Activated naive CD4-positive, alpha-beta T cell treated with anti-CD3 and anti-CD28 coated beads, Interleukin-2, amount 10 ng/mL, durations not matched to agents 7 days and 5 days (primary cell): Measurements from ENCODE around the gene SERPINB12.

ENCODE experiments used
- CTCF ChIA-PET: fragments of 350-600 bp; sonication (Branson Sonifier 250); formaldehyde crosslinking; loops from one replicate; lab custom pipeline; 2021; ENCODE audit warnings: antibody characterized with exemption; lab: Charles Lee
- DNase-seq: peaks from one replicate; pipeline ENCODE4 v3.0.0-alpha.2; 2020
- H3K27ac Mint-ChIP-seq: one replicate; pipeline ENCODE4 v1.8.0; 2021; ENCODE audit warnings: mild to moderate bottlenecking, moderate library complexity, mixed read lengths
- H3K27me3 Mint-ChIP-seq: one replicate; pipeline ENCODE4 v1.8.0; 2021; ENCODE audit warnings: mild to moderate bottlenecking, mixed read lengths
- H3K36me3 Mint-ChIP-seq: one replicate; pipeline ENCODE4 v1.8.0; 2021; ENCODE audit warnings: mixed read lengths
- H3K4me1 Mint-ChIP-seq: one replicate; pipeline ENCODE4 v1.8.0; 2021; ENCODE audit warnings: mixed read lengths
- H3K4me3 Mint-ChIP-seq: one replicate; pipeline ENCODE4 v1.8.0; 2021; ENCODE audit warnings: mild to moderate bottlenecking, moderate library complexity, mixed read lengths
- H3K9me3 Mint-ChIP-seq: one replicate; pipeline ENCODE4 v1.8.0; 2021; ENCODE audit warnings: mixed read lengths

Gene SERPINB12

GRCh38 chr18:63542069-63542468, at the start of gene SERPINB12:
TSS of gene SERPINB12 (plus strand) at chr18:63542369. CDS start at chr18:63556160, 13,791 bp downstream.
- Mint-ChIP-seq H3K4me3 (no peak within 1 kb of the TSS), H3K4me1 (no peaks in the 10 kb centered on the region), H3K27me3 (peaks cover 10% of the 10 kb centered on the region), H3K36me3 (no peaks in the 10 kb centered on the region), H3K27ac (no peak within 1 kb of the TSS), H3K9me3 (no peaks in the 10 kb centered on the region)
- CTCF ChIA-PET = no interaction called here
- DNase-seq = no peak

- Mint-ChIP-seq H3K4me1 (no peaks in the 10 kb centered on the region), H3K27ac (no peak overlapping the region), H3K36me3 (no peaks in the 10 kb centered on the region), H3K9me3 (no peaks in the 10 kb centered on the region), H3K4me3 (no peak overlapping the region), H3K27me3 (peaks cover 16% of the 10 kb centered on the region)
- CTCF ChIA-PET = no interaction called here
- DNase-seq = no peak
Measured at GRCh38 chr18:63492851-63493250, 49.3 kb upstream of the SERPINB12 start.

GRCh38 chr18:63495675-63496074, 46.5 kb upstream of the SERPINB12 start:
- Mint-ChIP-seq H3K4me3 (no peak overlapping the region), H3K27me3 (peaks cover 16% of the 10 kb centered on the region), H3K4me1 (no peaks in the 10 kb centered on the region), H3K9me3 (no peaks in the 10 kb centered on the region), H3K36me3 (no peaks in the 10 kb centered on the region), H3K27ac (no peak overlapping the region)
- DNase-seq = no peak
- CTCF ChIA-PET = interaction anchor here (1.3 kb wide), 1 partner anchor 15 kb away, joined by 3 read pairs; no protein-coding TSS in a partner anchor

- no peak overlapping the region for H3K27ac Mint-ChIP-seq
- H3K27me3 Mint-ChIP-seq = peaks cover 18% of the 10 kb centered on the region
- no peaks in the 10 kb centered on the region for H3K36me3 Mint-ChIP-seq
- CTCF ChIA-PET = interaction anchor here (0.7 to 7.1 kb wide), 4 partner anchors 11 to 488 kb away, joined by 3 to 44 read pairs (median 4); no protein-coding TSS in a partner anchor
- H3K4me1 Mint-ChIP-seq = no peaks in the 10 kb centered on the region
- H3K9me3 Mint-ChIP-seq = no peaks in the 10 kb centered on the region
- no peak overlapping the region for H3K4me3 Mint-ChIP-seq
- peak; percentile 38 for DNase-seq
Measured at GRCh38 chr18:63505566-63506335, 36.4 kb upstream of the SERPINB12 start.

- Mint-ChIP-seq H3K36me3 (no peaks in the 10 kb centered on the region), H3K9me3 (no peaks in the 10 kb centered on the region), H3K27me3 (peaks cover 21% of the 10 kb centered on the region), H3K4me1 (no peaks in the 10 kb centered on the region), H3K4me3 (no peak overlapping the region), H3K27ac (no peak overlapping the region)
- CTCF ChIA-PET = interaction anchor here (0.6 to 7.1 kb wide), 5 partner anchors 11 to 313 kb away, joined by 3 to 44 read pairs (median 3); no protein-coding TSS in a partner anchor
- no peak for DNase-seq
Measured at GRCh38 chr18:63506336-63506646, 35.9 kb upstream of the SERPINB12 start.

GRCh38 chr18:63508596-63508995, 33.6 kb upstream of the SERPINB12 start:
- H3K9me3 Mint-ChIP-seq = no peaks in the 10 kb centered on the region
- DNase-seq = no peak

GRCh38 chr18:63511285-63511684, 30.9 kb upstream of the SERPINB12 start:
- Mint-ChIP-seq H3K4me3 (no peak overlapping the region), H3K4me1 (no peaks in the 10 kb centered on the region), H3K27me3 (peaks cover 36% of the 10 kb centered on the region), H3K9me3 (no peaks in the 10 kb centered on the region), H3K27ac (no peak overlapping the region), H3K36me3 (no peaks in the 10 kb centered on the region)
- DNase-seq = peak; percentile 34
- CTCF ChIA-PET = interaction anchor here (0.8 to 12.0 kb wide), 15 partner anchors 9 to 1465 kb away, joined by 3 to 164 read pairs (median 4); no protein-coding TSS in a partner anchor

More at GRCh38 chr18:63508596-63508995, 33.6 kb upstream of the SERPINB12 start:
- Mint-ChIP-seq H3K36me3 (no peaks in the 10 kb centered on the region), H3K4me3 (no peak overlapping the region), H3K27ac (no peak overlapping the region), H3K27me3 (peaks cover 33% of the 10 kb centered on the region), H3K4me1 (no peaks in the 10 kb centered on the region)
- CTCF ChIA-PET = interaction anchor here (7.1 kb wide), 1 partner anchor 8 kb away, joined by 44 read pairs; no protein-coding TSS in a partner anchor

GRCh38 chr18:63514326-63514725, 27.8 kb upstream of the SERPINB12 start:
- CTCF ChIA-PET = interaction anchor here (0.6 to 12.0 kb wide), 7 partner anchors 7 to 461 kb away, joined by 3 to 164 read pairs (median 3); no protein-coding TSS in a partner anchor
- H3K27me3 Mint-ChIP-seq = peaks cover 22% of the 10 kb centered on the region
- no peaks in the 10 kb centered on the region for H3K36me3 Mint-ChIP-seq
- no peak overlapping the region for H3K27ac Mint-ChIP-seq
- no peak overlapping the region for H3K4me3 Mint-ChIP-seq
- no peaks in the 10 kb centered on the region for H3K4me1 Mint-ChIP-seq
- DNase-seq = no peak
- H3K9me3 Mint-ChIP-seq = no peaks in the 10 kb centered on the region

- H3K27ac Mint-ChIP-seq = no peak overlapping the region
- no peaks in the 10 kb centered on the region for H3K9me3 Mint-ChIP-seq
- no peak overlapping the region for H3K4me3 Mint-ChIP-seq
- no peak for DNase-seq
- CTCF ChIA-PET = interaction anchor here (0.6 to 12.0 kb wide), 5 partner anchors 8 to 422 kb away, joined by 3 to 164 read pairs (median 3); no protein-coding TSS in a partner anchor
- peaks cover 26% of the 10 kb centered on the region for H3K27me3 Mint-ChIP-seq
- no peaks in the 10 kb centered on the region for H3K4me1 Mint-ChIP-seq
- H3K36me3 Mint-ChIP-seq = no peaks in the 10 kb centered on the region
Measured at GRCh38 chr18:63514888-63515678, 27.1 kb upstream of the SERPINB12 start.

- Mint-ChIP-seq H3K27ac (no peak overlapping the region), H3K27me3 (peaks cover 30% of the 10 kb centered on the region), H3K4me1 (no peaks in the 10 kb centered on the region), H3K4me3 (no peak overlapping the region), H3K36me3 (no peaks in the 10 kb centered on the region), H3K9me3 (no peaks in the 10 kb centered on the region)
- no peak for DNase-seq
- CTCF ChIA-PET = interaction anchor here (1.2 to 12.0 kb wide), 4 partner anchors 8 to 307 kb away, joined by 3 to 164 read pairs (median 24); no protein-coding TSS in a partner anchor
Measured at GRCh38 chr18:63515801-63516200, 26.4 kb upstream of the SERPINB12 start.

- CTCF ChIA-PET = interaction anchor here (0.7 to 12.0 kb wide), 28 partner anchors 9 to 490 kb away, joined by 3 to 164 read pairs (median 3); partner anchors contain the start of gene SERPINB5
- H3K4me1 Mint-ChIP-seq = no peaks in the 10 kb centered on the region
- DNase-seq = peak; percentile 67
- H3K36me3 Mint-ChIP-seq = no peaks in the 10 kb centered on the region
- peaks cover 19% of the 10 kb centered on the region for H3K27me3 Mint-ChIP-seq
- H3K4me3 Mint-ChIP-seq = no peak overlapping the region
- no peaks in the 10 kb centered on the region for H3K9me3 Mint-ChIP-seq
- no peak overlapping the region for H3K27ac Mint-ChIP-seq
Measured at GRCh38 chr18:63518178-63519012, 23.8 kb upstream of the SERPINB12 start.

GRCh38 chr18:63520053-63520685, 22.0 kb upstream of the SERPINB12 start:
- Mint-ChIP-seq H3K9me3 (no peaks in the 10 kb centered on the region), H3K4me1 (no peaks in the 10 kb centered on the region), H3K27me3 (peaks cover 15% of the 10 kb centered on the region), H3K27ac (no peak overlapping the region), H3K4me3 (no peak overlapping the region), H3K36me3 (no peaks in the 10 kb centered on the region)
- no peak for DNase-seq
- CTCF ChIA-PET = interaction anchor here (0.6 to 12.0 kb wide), 7 partner anchors 13 to 475 kb away, joined by 3 to 164 read pairs (median 20); no protein-coding TSS in a partner anchor

GRCh38 chr18:63523660-63524059, 18.5 kb upstream of the SERPINB12 start:
- H3K4me1 Mint-ChIP-seq = no peaks in the 10 kb centered on the region
- H3K27me3 Mint-ChIP-seq = peaks cover 15% of the 10 kb centered on the region
- no peak overlapping the region for H3K27ac Mint-ChIP-seq
- no peak overlapping the region for H3K4me3 Mint-ChIP-seq
- no peaks in the 10 kb centered on the region for H3K9me3 Mint-ChIP-seq
- no peak for DNase-seq
- no peaks in the 10 kb centered on the region for H3K36me3 Mint-ChIP-seq
- CTCF ChIA-PET = no interaction called here
